ENCODE data around the gene PLAAT5.
"Not testable (repeated sequence)": the region's sequence is repeated elsewhere in the genome, so short reads cannot be mapped to it uniquely, and the experiment has no call there.

DNA sequence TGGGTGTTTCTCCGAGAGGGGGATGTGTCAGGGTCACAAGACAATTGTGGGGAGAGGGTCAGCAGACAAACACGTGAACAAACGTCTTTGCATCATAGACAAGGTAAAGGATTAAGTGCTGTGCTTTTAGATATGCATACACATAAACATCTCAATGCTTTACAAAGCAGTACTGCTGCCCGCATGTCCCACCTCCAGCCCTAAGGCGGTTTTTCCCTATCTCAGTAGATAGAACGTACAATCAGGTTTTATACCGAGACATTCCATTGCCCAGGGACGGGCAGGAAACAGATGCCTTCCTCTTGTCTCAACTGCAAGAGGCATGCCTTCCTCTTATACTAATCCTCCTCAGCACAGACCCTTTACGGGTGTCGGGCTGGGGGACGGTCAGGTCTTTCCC, 37.2 kb upstream of the PLAAT5 start:
- TF ChIP-seq, protein P1, sequence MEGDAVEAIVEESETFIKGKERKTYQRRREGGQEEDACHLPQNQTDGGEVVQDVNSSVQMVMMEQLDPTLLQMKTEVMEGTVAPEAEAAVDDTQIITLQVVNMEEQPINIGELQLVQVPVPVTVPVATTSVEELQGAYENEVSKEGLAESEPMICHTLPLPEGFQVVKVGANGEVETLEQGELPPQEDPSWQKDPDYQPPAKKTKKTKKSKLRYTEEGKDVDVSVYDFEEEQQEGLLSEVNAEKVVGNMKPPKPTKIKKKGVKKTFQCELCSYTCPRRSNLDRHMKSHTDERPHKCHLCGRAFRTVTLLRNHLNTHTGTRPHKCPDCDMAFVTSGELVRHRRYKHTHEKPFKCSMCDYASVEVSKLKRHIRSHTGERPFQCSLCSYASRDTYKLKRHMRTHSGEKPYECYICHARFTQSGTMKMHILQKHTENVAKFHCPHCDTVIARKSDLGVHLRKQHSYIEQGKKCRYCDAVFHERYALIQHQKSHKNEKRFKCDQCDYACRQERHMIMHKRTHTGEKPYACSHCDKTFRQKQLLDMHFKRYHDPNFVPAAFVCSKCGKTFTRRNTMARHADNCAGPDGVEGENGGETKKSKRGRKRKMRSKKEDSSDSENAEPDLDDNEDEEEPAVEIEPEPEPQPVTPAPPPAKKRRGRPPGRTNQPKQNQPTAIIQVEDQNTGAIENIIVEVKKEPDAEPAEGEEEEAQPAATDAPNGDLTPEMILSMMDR (IDR thresholded peaks at IDR 0.05) = not testable (repeated sequence)
- not testable (repeated sequence) for TF ChIP-seq POLR2A (IDR thresholded peaks at IDR 0.05)
